ENCODE measurements around the gene APBB3. TPM values are rescaled to one million over a fixed set of nuclear protein-coding genes. Genes with fewer than 3 reads are reported as not detected.

APBB3 gene
- polyA plus RNA-seq, 3 donors, result 4.9 to 211 (median 7.4) TPM

- H3K36me3 Mint-ChIP-seq, result peaks cover 78 to 96% of the 10 kb centered on the region in 2 donors
- H3K4me3 ChIP-seq (replicated peaks in 1 of 3; ENCODE audit: low read depth in 2 of 3, low read length in 3 of 3), result no peak overlapping the region
- H3K4me2 ChIP-seq (replicated peaks; ENCODE audit: extremely low read depth, low read length, poor library complexity, severe bottlenecking), result no peak overlapping the region
- intact Hi-C loops (cut with micrococcal nuclease), result loop anchor here in 1 of 2 donors (10.0 kb wide), 1 partner anchor 135 kb away; the partner anchor contains the start of gene ANKHD1
- H3K27me3 ChIP-seq (ENCODE audit: control insufficient read depth in 2 of 2, insufficient read depth in 2 of 2, low read length in 2 of 2), result no peaks in the 10 kb centered on the region
- no peak overlapping the region for H3K27ac Mint-ChIP-seq
- WGBS (ENCODE audit: insufficient coverage), result no CpG with 5 or more reads among the region's 1 CpG
- peaks cover 24% of the 10 kb centered on the region for H4K20me1 ChIP-seq (ENCODE audit: insufficient read depth, low read length)
- H3K9me3 ChIP-seq (replicated peaks in 1 of 2; ENCODE audit: control insufficient read depth in 1 of 2, insufficient read depth in 1 of 2, low read length in 2 of 2), result no peaks in the 10 kb centered on the region
- no peak for TF ChIP-seq CTCF (IDR thresholded peaks at IDR 0.05)
- no peaks in the 10 kb centered on the region for H3K79me2 ChIP-seq (ENCODE audit: insufficient read depth, low read length)
- no peaks in the 10 kb centered on the region for H3K4me1 Mint-ChIP-seq
- no peaks in the 10 kb centered on the region for H3K4me1 ChIP-seq (ENCODE audit: control insufficient read depth in 1 of 2, insufficient read depth in 2 of 2, low read length in 2 of 2)
- peaks cover 0 to 2% (median 0%) of the 10 kb centered on the region in 7 donors for H3K9me3 Mint-ChIP-seq
- H3K9ac ChIP-seq (ENCODE audit: insufficient read depth, low read length, poor library complexity, severe bottlenecking), result no peak overlapping the region
- H2AFZ ChIP-seq (ENCODE audit: insufficient read depth, low read depth, low read length, poor library complexity, severe bottlenecking), result no peak overlapping the region
- no peak overlapping the region for H3K27ac ChIP-seq (ENCODE audit: low read depth in 1 of 2, low read length in 2 of 2)
- no peak for DNase-seq
- H3K27me3 Mint-ChIP-seq (ENCODE audit: low read depth in 3 of 3), result no peaks in the 10 kb centered on the region
- H3K36me3 ChIP-seq (replicated peaks in 1 of 2; ENCODE audit: control insufficient read depth in 1 of 2, insufficient read depth in 2 of 2, low read length in 2 of 2), result peaks cover 72 to 98% of the 10 kb centered on the region in 2 donors
- no peak overlapping the region for H3K4me3 Mint-ChIP-seq
Measured at GRCh38 chr5:140540227-140540626, 24.2 kb downstream of the APBB3 start.

GRCh38 chr5:140524003-140524402 is 40.4 kb downstream of the APBB3 start:
- Histone ChIP-seq H3K36me3 (replicated peaks in 1 of 2; ENCODE audit: control insufficient read depth in 1 of 2, insufficient read depth in 2 of 2, low read length in 2 of 2) (peaks cover 52 to 73% of the 10 kb centered on the region in 2 donors), H3K27ac (ENCODE audit: low read depth in 1 of 2, low read length in 2 of 2) (peak overlapping the region in 1 of 2 donors; percentile 48), H3K4me2 (replicated peaks; ENCODE audit: extremely low read depth, low read length, poor library complexity, severe bottlenecking) (no peak overlapping the region), H3K4me1 (ENCODE audit: control insufficient read depth in 1 of 2, insufficient read depth in 2 of 2, low read length in 2 of 2) (peaks cover 4 to 6% of the 10 kb centered on the region in 2 donors), H3K4me3 (replicated peaks in 1 of 3; ENCODE audit: low read depth in 2 of 3, low read length in 3 of 3) (no peak overlapping the region), H4K20me1 (ENCODE audit: insufficient read depth, low read length) (peaks cover 6% of the 10 kb centered on the region), H3K9ac (ENCODE audit: insufficient read depth, low read length, poor library complexity, severe bottlenecking) (no peak overlapping the region), H3K27me3 (ENCODE audit: control insufficient read depth in 2 of 2, insufficient read depth in 2 of 2, low read length in 2 of 2) (no peaks in the 10 kb centered on the region), H2AFZ (ENCODE audit: insufficient read depth, low read depth, low read length, poor library complexity, severe bottlenecking) (no peak overlapping the region), H3K9me3 (replicated peaks in 1 of 2; ENCODE audit: control insufficient read depth in 1 of 2, insufficient read depth in 1 of 2, low read length in 2 of 2) (no peaks in the 10 kb centered on the region), H3K79me2 (ENCODE audit: insufficient read depth, low read length) (no peaks in the 10 kb centered on the region)
- DNase-seq, result no peak
- H3K9me3 Mint-ChIP-seq, result no peaks in the 10 kb centered on the region
- intact Hi-C loops (cut with micrococcal nuclease), result loop anchor here in 1 of 2 donors (10.0 kb wide), 1 partner anchor 59 kb away; no protein-coding TSS in a partner anchor
- H3K27ac Mint-ChIP-seq, result peak overlapping the region in 2 of 7 donors; percentile 6 to 84
- TF ChIP-seq CTCF (IDR thresholded peaks at IDR 0.05), result no peak
- H3K4me3 Mint-ChIP-seq, result no peak overlapping the region
- WGBS (ENCODE audit: insufficient coverage), result no CpG with 5 or more reads among the region's 2 CpGs
- H3K4me1 Mint-ChIP-seq, result peaks cover 4% of the 10 kb centered on the region
- H3K36me3 Mint-ChIP-seq, result peaks cover 47 to 68% of the 10 kb centered on the region in 2 donors
- peaks cover 0 to 1% (median 0%) of the 10 kb centered on the region in 3 donors for H3K27me3 Mint-ChIP-seq (ENCODE audit: low read depth in 3 of 3)
